Epithelial cell of esophagus (primary cell): Measurements from ENCODE around the gene IARS1.

ENCODE experiments used
- DNase-seq: peaks from one replicate; pipeline ENCODE4 v3.0.0; 2010; ENCODE audit warnings: low read depth
- H3K4me3 ChIP-seq: 2 replicates; pipeline ENCODE4 v1.5.1; 2011; ENCODE audit warnings: mild to moderate bottlenecking, low read length, control low read depth
- TF ChIP-seq, protein P1 (sequence below): IDR thresholded peaks from 2 replicates; pipeline ENCODE4 v1.5.1; 2011; ENCODE audit warnings: low read depth, mild to moderate bottlenecking, low read length, control low read depth, inconsistent platforms; ENCODE audit not compliant: insufficient read depth; ENCODE audit errors: missing control alignments

Gene IARS1

DNA sequence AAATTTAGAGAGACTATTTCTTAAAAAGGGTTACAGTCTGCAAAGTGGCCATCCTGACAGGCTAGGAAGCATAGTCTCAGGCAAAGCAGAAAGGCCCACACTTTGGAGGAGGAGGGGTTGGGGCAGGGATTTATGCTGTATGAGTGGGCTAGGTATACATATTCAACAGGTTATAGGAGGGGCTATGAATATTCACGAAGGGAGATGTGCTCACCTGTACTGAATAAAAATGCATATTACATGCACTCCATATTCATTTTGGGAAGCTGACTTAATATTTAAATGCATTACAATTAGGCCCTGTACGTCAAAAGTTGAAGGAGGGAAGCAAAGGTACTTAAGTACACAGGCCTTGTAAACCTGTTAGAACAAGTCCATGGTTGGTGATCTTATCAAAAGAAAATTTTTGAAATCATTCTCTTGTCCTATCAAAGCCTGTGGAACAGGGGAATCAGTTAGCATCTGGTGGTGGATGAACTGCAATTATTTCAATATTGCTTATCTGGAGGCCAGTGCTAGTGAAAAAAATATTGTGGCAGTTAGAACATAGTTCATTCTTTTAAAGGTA lies 33.9 kb upstream of the IARS1 start:
- no peak overlapping the region for H3K4me3 ChIP-seq
- DNase-seq = peak; percentile 77
- TF ChIP-seq, protein P1, sequence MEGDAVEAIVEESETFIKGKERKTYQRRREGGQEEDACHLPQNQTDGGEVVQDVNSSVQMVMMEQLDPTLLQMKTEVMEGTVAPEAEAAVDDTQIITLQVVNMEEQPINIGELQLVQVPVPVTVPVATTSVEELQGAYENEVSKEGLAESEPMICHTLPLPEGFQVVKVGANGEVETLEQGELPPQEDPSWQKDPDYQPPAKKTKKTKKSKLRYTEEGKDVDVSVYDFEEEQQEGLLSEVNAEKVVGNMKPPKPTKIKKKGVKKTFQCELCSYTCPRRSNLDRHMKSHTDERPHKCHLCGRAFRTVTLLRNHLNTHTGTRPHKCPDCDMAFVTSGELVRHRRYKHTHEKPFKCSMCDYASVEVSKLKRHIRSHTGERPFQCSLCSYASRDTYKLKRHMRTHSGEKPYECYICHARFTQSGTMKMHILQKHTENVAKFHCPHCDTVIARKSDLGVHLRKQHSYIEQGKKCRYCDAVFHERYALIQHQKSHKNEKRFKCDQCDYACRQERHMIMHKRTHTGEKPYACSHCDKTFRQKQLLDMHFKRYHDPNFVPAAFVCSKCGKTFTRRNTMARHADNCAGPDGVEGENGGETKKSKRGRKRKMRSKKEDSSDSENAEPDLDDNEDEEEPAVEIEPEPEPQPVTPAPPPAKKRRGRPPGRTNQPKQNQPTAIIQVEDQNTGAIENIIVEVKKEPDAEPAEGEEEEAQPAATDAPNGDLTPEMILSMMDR = no peak

DNA sequence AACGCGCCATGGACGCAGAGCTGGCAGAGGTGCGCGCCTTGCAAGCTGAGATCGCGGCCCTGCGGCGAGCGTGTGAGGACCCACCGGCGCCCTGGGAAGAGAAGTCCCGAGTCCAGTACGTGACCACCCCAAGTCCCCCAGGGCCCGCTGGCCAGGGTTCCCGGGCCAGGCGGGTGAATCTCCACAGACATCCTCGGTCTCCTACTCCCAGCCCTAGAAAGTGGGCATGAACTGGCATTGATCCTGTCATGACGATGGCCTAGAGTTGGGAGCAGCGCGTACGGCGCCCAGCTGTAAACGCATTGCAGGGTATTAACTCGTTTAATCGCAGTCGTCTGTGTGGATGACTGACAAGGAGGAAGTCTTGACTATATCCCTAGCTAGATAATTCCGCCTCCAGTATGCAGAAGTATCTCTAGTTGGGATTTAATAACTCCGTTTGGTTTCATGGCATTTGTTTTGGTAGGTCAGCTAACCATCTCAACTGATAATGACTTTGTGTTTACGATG lies 32.5 kb upstream of the IARS1 start:
- peak; percentile 20 for DNase-seq
- TF ChIP-seq, protein P1 = no peak

DNA sequence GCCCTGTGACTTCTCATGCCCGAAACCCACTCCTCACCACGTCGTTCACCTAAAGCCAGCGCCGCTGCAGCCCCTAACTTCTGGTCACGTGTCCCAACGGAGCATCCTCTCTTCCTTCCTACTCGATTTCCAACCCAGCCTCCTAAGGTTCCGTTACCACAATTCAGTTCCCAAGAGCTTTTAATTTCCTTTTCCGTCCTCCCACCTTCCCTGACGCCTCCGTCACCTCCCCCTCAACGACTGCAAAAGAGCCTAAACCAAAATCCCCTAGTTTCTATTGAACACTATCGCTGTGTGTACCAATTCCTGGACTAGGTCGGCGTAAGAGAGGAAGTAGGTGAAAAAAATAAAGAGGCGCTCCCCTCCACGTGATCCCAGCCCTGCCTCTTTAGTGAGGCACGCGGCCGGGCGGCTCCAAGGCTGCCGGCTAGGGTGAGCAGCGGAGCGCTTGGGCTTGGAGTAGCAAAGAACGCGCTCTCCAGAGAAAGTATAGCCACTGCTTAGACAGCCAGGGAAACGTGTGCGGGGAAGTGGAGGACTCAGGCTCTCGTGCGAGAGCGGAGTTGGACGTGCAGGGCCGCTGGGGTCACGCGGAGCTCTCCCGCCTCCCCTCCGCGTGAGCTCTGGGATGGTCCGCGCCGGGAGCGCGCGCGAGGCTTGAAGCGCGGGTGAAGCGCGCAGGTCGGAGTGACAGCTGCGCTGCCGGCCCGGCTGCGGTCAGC lies 31.9 kb upstream of the IARS1 start, which contains the start of the genes CENPP and NOL8:
TSS of gene CENPP (plus strand) at position 685 of the 722 bp plus-strand sequence.
TSS of gene NOL8 (minus strand) at position 82 of the 722 bp plus-strand sequence. CDS start 1,189 bp downstream, outside the sequence.
- DNase-seq = peak; percentile 92
- peak within 1 kb of the TSS; percentile 69 for H3K4me3 ChIP-seq
- TF ChIP-seq, protein P1 = no peak

More for the DNA sequence above, 32.5 kb upstream of the IARS1 start:
- H3K4me3 ChIP-seq = peak overlapping the region; percentile 69

DNA sequence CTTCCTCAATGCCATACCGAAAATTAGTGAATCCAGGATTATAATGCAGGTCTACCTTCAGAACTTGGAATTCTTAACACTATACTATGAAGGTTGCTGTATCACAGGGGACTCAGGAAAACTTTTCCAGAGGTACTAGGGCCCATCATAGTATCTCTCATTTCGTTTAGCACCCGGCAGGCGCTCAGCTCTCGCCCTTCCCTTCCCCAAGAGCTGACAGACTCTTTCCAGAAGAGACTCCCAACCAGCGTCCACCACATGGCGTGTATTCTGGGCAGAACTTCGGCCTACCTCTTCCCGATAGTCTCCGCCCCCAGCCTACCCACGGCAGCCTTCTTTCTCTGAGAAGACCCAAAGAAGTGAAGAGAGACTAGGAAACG lies 31.4 kb upstream of the IARS1 start:
- no peak for DNase-seq
- TF ChIP-seq, protein P1 = no peak
- peak overlapping the region; percentile 69 for H3K4me3 ChIP-seq

DNA sequence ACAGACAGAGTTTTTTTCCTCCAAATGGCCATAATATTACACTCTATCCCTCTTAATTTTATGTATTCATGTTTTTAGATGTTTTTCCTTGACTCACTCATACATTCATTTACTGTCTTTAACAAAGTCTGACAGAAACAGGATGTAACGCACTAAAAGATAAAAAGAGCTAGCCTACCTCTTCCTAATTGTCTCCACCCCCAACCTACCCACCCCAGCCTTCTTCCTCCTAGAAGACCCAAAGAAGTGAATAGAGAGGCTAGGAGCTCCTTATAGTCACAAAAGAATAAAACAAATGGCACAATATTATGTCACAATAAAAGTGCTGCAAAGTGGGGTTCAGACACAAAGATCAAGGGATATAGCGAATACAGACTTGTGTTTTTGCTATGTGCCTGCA lies 30.9 kb upstream of the IARS1 start:
- H3K4me3 ChIP-seq = peak overlapping the region; percentile 69
- TF ChIP-seq, protein P1 = no peak
- DNase-seq = no peak

DNA sequence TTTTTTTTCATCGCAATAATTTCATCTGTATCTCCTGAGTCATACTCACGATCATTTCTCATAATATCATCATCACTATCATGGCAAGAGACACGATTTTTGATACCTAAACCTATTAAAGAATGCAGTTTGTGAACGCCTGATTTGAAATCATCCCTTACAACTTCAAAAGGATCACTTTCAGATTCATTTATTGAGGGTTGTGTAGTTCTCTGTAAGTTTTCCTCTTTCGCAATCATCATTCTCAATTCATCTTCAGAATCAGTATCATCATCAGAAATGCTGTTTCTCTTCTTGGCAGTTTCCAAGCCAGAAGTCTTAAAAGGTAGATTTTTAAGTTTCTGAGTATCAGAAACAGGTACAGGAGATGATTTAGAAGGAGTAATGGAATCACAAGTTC lies 22.0 kb upstream of the IARS1 start:
- TF ChIP-seq, protein P1 = no peak
- no peak for DNase-seq
- no peak overlapping the region for H3K4me3 ChIP-seq

DNA sequence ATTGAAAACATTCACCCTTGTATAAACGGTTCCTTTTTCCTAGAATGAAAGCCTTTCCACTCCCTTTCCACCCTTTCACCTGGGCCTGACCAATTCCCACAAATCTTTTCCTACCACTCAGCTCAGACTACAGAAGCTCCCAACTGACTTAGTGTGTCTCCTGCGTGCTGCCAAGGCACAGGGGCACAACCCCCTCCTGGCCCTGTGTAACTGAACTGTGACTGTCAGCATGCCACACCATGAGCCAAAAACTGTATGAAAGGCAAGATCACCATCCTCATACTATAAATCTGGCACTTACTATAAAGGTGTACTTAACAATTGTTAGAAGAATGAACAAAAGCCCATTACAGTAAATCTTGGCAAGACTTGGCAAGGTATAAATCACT lies 20.1 kb upstream of the IARS1 start:
- TF ChIP-seq, protein P1 = no peak
- DNase-seq = no peak
- no peak overlapping the region for H3K4me3 ChIP-seq
